Measurements from ENCODE around the gene PRR20G.

GRCh38 chr3:127260416-127260815 is 27.4 kb downstream of the PRR20G start:
- TF ChIP-seq EZH2 (IDR thresholded peaks at IDR 0.05) = no peak
- no peak for TF ChIP-seq CTCF (IDR thresholded peaks at IDR 0.05)
- no peak for TF ChIP-seq EZH2phosphoT487 (IDR thresholded peaks at IDR 0.05)
